Epithelial cell of esophagus (primary cell): Measurements from ENCODE around the gene FRK.
"Not testable (repeated sequence)": the region's sequence is repeated elsewhere in the genome, so short reads cannot be mapped to it uniquely, and the experiment has no call there.

Experiments used
- DNase-seq: peaks from one replicate; pipeline ENCODE4 v3.0.0; 2010; ENCODE audit warnings: low read depth
- H3K4me3 ChIP-seq: 2 replicates; pipeline ENCODE4 v1.5.1; 2011; ENCODE audit warnings: mild to moderate bottlenecking, low read length, control low read depth
- TF ChIP-seq, protein P1 (sequence below): IDR thresholded peaks from 2 replicates; pipeline ENCODE4 v1.5.1; 2011; ENCODE audit warnings: low read depth, mild to moderate bottlenecking, low read length, control low read depth, inconsistent platforms; ENCODE audit not compliant: insufficient read depth; ENCODE audit errors: missing control alignments

FRK gene

DNA sequence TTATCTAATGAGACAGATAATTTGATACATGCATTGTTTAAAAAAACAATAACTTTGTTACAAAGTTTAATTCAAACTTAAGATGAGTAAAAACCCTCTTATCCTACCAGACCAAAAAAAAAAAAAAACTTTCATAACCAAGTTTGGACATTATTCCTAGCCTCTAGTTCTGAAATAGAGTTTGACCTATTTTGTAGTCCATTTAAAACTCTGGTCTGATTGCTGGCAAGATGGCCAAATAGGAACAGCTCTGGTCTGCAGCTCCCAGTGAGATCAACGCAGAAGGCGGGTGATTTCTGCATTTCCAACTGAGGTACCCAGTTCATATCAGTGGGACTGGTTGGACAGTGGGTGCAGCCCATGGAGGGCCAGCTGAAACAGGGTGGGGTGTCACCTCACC is 125.9 kb downstream of the FRK start:
- TF ChIP-seq, protein P1, sequence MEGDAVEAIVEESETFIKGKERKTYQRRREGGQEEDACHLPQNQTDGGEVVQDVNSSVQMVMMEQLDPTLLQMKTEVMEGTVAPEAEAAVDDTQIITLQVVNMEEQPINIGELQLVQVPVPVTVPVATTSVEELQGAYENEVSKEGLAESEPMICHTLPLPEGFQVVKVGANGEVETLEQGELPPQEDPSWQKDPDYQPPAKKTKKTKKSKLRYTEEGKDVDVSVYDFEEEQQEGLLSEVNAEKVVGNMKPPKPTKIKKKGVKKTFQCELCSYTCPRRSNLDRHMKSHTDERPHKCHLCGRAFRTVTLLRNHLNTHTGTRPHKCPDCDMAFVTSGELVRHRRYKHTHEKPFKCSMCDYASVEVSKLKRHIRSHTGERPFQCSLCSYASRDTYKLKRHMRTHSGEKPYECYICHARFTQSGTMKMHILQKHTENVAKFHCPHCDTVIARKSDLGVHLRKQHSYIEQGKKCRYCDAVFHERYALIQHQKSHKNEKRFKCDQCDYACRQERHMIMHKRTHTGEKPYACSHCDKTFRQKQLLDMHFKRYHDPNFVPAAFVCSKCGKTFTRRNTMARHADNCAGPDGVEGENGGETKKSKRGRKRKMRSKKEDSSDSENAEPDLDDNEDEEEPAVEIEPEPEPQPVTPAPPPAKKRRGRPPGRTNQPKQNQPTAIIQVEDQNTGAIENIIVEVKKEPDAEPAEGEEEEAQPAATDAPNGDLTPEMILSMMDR: no peak
- DNase-seq: no peak
- no peak overlapping the region for H3K4me3 ChIP-seq

DNA sequence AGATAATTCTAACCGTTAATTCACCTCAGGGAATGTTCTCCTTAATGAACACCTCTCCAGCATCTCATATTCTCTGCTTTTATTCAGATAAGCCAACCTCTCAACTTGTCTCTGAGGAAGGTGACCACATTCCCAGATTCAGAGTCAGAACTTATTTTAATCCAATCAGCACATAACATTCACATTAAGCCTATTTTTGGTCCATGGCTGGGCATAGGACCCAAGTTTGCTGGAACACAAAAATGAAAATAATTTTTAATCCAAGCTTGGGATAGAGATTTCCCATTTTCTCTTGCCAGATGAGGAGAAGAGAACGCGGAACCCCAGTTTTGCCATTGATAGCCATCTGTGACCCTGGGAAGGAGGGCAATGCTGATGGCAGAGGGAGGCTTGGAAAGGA is 126.5 kb downstream of the FRK start:
- DNase-seq: no peak
- no peak overlapping the region for H3K4me3 ChIP-seq
- TF ChIP-seq, protein P1: no peak

DNA sequence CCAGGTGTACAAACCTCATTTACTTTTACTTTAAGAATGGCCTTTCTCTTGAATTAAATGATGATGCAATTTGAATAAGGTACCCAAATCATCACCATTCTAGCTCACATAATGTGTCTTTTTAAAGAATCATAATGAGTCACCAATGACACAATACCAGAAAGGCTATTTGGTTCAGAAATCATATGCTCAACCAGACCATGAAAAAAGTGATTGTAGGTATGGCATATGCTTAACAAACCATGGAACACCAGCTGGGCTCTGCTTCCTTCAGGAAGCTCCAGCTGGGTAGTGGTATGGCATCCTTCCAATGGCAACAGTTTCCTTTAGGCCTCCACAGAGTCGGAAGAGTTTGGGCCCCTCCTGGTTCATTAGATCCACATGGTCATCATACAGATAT is 128.2 kb downstream of the FRK start:
- DNase-seq: peak; percentile 27
- TF ChIP-seq, protein P1: no peak
- H3K4me3 ChIP-seq: no peak overlapping the region

DNA sequence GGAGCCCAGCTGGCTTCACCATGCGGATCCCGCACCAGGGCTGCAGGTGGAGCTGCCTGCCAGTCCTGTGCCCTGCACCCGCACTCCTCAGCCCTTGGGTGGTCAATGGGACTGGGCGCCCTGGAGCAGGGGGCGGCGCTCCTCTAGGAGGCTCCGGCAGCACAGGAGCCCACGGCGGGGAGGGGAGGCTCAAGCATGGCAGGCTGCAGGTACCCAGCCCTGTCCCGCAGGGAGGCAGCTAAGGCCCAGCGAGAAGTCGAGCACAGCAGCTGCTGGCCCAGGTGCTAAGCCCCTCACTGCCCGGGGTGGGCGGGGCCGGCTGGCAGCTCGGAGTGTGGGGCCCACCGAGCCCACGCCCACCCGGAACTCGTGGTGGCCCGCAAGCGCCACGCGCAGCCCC is 132.7 kb downstream of the FRK start:
- DNase-seq, H3K4me3 ChIP-seq: not testable (repeated sequence)

DNA sequence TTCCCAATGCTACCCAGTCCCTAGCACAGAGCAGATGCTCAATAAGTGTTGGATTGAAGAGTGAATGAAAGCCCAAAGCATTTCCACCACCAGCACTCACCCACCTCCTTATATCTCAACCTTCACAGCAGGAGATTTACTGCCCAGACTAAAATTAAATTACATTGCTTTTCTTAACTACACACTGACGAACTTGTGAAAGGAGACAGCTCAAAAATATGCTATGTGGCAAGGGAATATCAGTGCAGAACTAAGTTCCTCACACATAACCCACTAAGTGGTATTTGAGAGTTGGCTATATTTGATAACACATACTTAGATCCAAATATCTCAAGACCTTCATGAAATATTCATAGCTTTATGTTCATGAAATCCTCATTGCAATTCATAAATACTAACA is 137.7 kb downstream of the FRK start:
- TF ChIP-seq, protein P1: no peak
- H3K4me3 ChIP-seq: no peak overlapping the region
- DNase-seq: no peak

DNA sequence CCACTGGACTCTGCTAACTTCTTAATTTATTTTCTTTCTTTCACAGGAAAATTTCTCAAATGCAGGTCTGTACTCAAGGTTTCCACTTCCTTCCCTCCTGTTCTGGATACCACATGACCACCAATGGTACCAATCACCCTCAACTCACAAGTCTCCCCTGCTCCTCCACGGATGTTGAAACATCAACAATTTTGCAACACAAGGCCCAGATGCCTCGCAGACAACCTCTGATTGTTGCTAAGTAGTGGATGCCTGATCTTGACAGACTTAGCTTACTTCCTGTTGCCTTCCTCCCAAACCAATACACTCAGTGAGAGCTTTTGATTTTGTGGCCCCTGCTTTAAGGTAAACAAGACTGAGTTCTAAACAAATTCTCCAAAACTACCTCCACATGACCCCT is 146.6 kb downstream of the FRK start:
- no peak for DNase-seq
- TF ChIP-seq, protein P1: no peak
- H3K4me3 ChIP-seq: no peak overlapping the region

DNA sequence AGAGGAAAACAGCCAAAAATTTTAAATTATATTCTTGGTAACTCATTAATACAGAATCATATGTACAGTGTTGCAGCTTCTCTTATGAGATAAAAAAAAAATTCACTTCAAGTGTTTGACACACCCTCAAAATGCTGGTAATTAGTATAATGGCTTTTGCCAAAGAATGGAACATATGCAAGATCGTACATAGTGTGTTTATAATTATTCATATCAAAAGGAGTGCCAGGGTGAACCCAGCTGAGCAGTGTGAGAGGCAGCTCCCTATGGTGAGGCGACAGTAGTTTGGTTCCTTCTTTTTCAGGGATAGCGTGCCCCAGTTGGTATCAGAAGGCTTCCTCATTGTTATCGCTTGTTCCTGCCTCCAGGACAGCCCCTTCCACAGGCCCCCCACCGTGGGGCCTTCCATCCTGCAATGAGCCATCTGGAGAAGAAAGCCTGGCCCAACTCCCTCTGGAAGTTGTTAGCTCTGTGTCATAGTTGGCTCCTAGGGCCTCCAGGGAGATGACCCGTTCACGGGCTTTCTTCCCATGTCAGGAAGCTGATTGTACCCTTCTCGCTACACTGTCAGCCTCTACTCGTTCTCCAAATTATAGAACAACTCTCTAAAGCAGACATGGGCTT is 150.7 kb downstream of the FRK start:
- TF ChIP-seq, protein P1: no peak
- no peak overlapping the region for H3K4me3 ChIP-seq
- no peak for DNase-seq
